H9 (cell line): Measurements from ENCODE around the gene LRFN2. TPM values are rescaled to one million over a fixed set of nuclear protein-coding genes. Genes with fewer than 3 reads are reported as not detected.

Experiments used
- DNase-seq: peaks from one replicate; pipeline ENCODE4 v3.0.0-alpha.2; 2017
- H2AFZ ChIP-seq: one replicate; pipeline ENCODE4 v1.6.1; 2013; ENCODE audit warnings: mild to moderate bottlenecking, low read length, control low read depth, moderate library complexity
- H2AK5ac ChIP-seq: 2 replicates; pipeline ENCODE4 v1.6.1; 2013; ENCODE audit warnings: low read length, control low read depth, mixed read lengths; ENCODE audit not compliant: insufficient read length
- H2BK120ac ChIP-seq: one replicate; pipeline ENCODE4 v1.6.1; 2013; ENCODE audit warnings: low read depth, mild to moderate bottlenecking, low read length, control low read depth, inconsistent platforms; ENCODE audit not compliant: poor library complexity, severe bottlenecking
- H2BK12ac ChIP-seq: 2 replicates; pipeline ENCODE4 v1.6.1; 2013; ENCODE audit warnings: low read length, control low read depth, mixed read lengths, low read depth; ENCODE audit not compliant: insufficient read length
- H2BK15ac ChIP-seq: 2 replicates; pipeline ENCODE4 v1.6.1; 2013; ENCODE audit warnings: low read depth, low read length, control low read depth
- H2BK20ac ChIP-seq: one replicate; pipeline ENCODE4 v1.6.1; 2013; ENCODE audit warnings: low read depth, mild to moderate bottlenecking, low read length, control low read depth, inconsistent platforms; ENCODE audit not compliant: poor library complexity, severe bottlenecking
- H2BK5ac ChIP-seq: 2 replicates; pipeline ENCODE4 v1.6.1; 2013; ENCODE audit warnings: low read length, control low read depth, mixed read lengths; ENCODE audit not compliant: insufficient read length
- H3K14ac ChIP-seq: 2 replicates; pipeline ENCODE4 v1.6.1; 2013; ENCODE audit warnings: low read length, control low read depth; ENCODE audit not compliant: insufficient read depth
- H3K18ac ChIP-seq: 2 replicates; pipeline ENCODE4 v1.6.1; 2013; ENCODE audit warnings: low read depth, mild to moderate bottlenecking, mixed read lengths, low read length, control low read depth; ENCODE audit not compliant: insufficient read length
- H3K23ac ChIP-seq: 2 replicates; pipeline ENCODE4 v1.6.1; 2013; ENCODE audit warnings: low read length, control low read depth, mixed read lengths, low read depth; ENCODE audit not compliant: insufficient read length
- H3K23me2 ChIP-seq: 2 replicates; pipeline ENCODE4 v1.6.1; 2013; ENCODE audit warnings: low read depth, mild to moderate bottlenecking, mixed read lengths, low read length, control low read depth; ENCODE audit not compliant: insufficient read length, poor library complexity, severe bottlenecking
- H3K27ac ChIP-seq: 2 replicates; pipeline ENCODE4 v1.5.1; 2013; ENCODE audit warnings: low read length, control low read depth, mixed read lengths, low read depth; ENCODE audit not compliant: insufficient read length
- H3K27me3 ChIP-seq: 2 replicates; pipeline ENCODE4 v1.6.1; 2013; ENCODE audit warnings: low read length, control low read depth, inconsistent platforms; ENCODE audit not compliant: insufficient read depth
- H3K4ac ChIP-seq: 2 replicates; pipeline ENCODE4 v1.6.1; 2013; ENCODE audit warnings: low read depth, mild to moderate bottlenecking, control low read depth, inconsistent platforms, low read length, moderate library complexity
- H3K4me1 ChIP-seq: 2 replicates; pipeline ENCODE4 v1.6.1; 2013; ENCODE audit warnings: low read length, control low read depth, inconsistent platforms; ENCODE audit not compliant: insufficient read depth
- H3K4me2 ChIP-seq: 2 replicates; pipeline ENCODE4 v1.6.1; 2013; ENCODE audit warnings: low read length, control low read depth, mixed read lengths; ENCODE audit not compliant: insufficient read length, insufficient read depth
- H3K56ac ChIP-seq: 2 replicates; pipeline ENCODE4 v1.6.1; 2013; ENCODE audit warnings: low read depth, mild to moderate bottlenecking, mixed read lengths, low read length, control low read depth; ENCODE audit not compliant: insufficient read length
- H3K79me1 ChIP-seq: 2 replicates; pipeline ENCODE4 v1.6.1; 2013; ENCODE audit warnings: low read depth, mild to moderate bottlenecking, moderate library complexity, low read length, control low read depth, inconsistent platforms; ENCODE audit not compliant: insufficient read depth, poor library complexity, severe bottlenecking
- H3K79me2 ChIP-seq: 2 replicates; pipeline ENCODE4 v1.6.1; 2013; ENCODE audit warnings: low read length, control low read depth, inconsistent platforms; ENCODE audit not compliant: insufficient read depth
- H3K9ac ChIP-seq: 2 replicates; pipeline ENCODE4 v1.6.1; 2013; ENCODE audit warnings: low read length, control low read depth, mixed read lengths; ENCODE audit not compliant: insufficient read length; ENCODE audit errors: extremely low read depth
- H3K9me3 ChIP-seq: one replicate; pipeline ENCODE4 v1.6.1; 2013; ENCODE audit warnings: low read depth, low read length, inconsistent platforms; ENCODE audit not compliant: control insufficient read depth
- H3T11ph ChIP-seq: one replicate; pipeline ENCODE4 v1.6.1; 2013; ENCODE audit warnings: mild to moderate bottlenecking, low read length, control low read depth, inconsistent platforms
- H4K20me1 ChIP-seq: one replicate; pipeline ENCODE4 v1.6.1; 2013; ENCODE audit not compliant: control insufficient read depth, insufficient read length, insufficient read depth
- H4K5ac ChIP-seq: 2 replicates; pipeline ENCODE4 v1.6.1; 2013; ENCODE audit warnings: low read depth, mild to moderate bottlenecking, mixed read lengths, low read length, control low read depth; ENCODE audit not compliant: insufficient read length
- H4K8ac ChIP-seq: replicated peaks from 2 replicates; pipeline ENCODE4 v1.6.1; 2013; ENCODE audit warnings: low read length, control low read depth, mixed read lengths, low read depth; ENCODE audit not compliant: insufficient read length
- H4K91ac ChIP-seq: 2 replicates; pipeline ENCODE4 v1.6.1; 2013; ENCODE audit warnings: low read depth, mild to moderate bottlenecking, moderate library complexity, mixed read lengths, low read length, control low read depth; ENCODE audit not compliant: insufficient read length
- H3K27ac Mint-ChIP-seq, 3 experiments: 2 replicates in 2 of 3; 3 replicates in 1 of 3; pipeline ENCODE4 v1.8.0; 2020 to 2021; ENCODE audit warnings: mixed read lengths in 3 of 3, mild to moderate bottlenecking in 1 of 3, moderate library complexity in 1 of 3
- H3K27me3 Mint-ChIP-seq: 2 replicates; pipeline ENCODE4 v1.8.0; 2021; ENCODE audit warnings: low read depth, mild to moderate bottlenecking, moderate library complexity, mixed read lengths
- H3K36me3 Mint-ChIP-seq, 3 experiments: 2 replicates in 2 of 3; 3 replicates in 1 of 3; pipeline ENCODE4 v1.8.0; 2020 to 2021; ENCODE audit warnings: low read depth in 3 of 3, mixed read lengths in 3 of 3; ENCODE audit not compliant: insufficient read depth in 1 of 3
- H3K4me1 Mint-ChIP-seq, 2 experiments: 2 replicates each; pipeline ENCODE4 v1.8.0; 2020; ENCODE audit warnings: mixed read lengths in 2 of 2
- H3K4me3 Mint-ChIP-seq, 2 experiments: 2 replicates in 1 of 2; 3 replicates in 1 of 2; pipeline ENCODE4 v1.8.0; 2020 to 2021; ENCODE audit warnings: mild to moderate bottlenecking in 2 of 2, mixed read lengths in 2 of 2, moderate library complexity in 1 of 2
- H3K9me3 Mint-ChIP-seq, 2 experiments: 2 replicates in 1 of 2; 3 replicates in 1 of 2; pipeline ENCODE4 v1.8.0; 2020; ENCODE audit warnings: mild to moderate bottlenecking in 2 of 2, mixed read lengths in 2 of 2, moderate library complexity in 1 of 2
- CTCF ChIP-seq: fragments of 200-600 bp; sonication (generic); conservative IDR thresholded peaks from 3 replicates; pipeline ENCODE4 v1.8.0; 2021; ENCODE audit warnings: antibody characterized with exemption, mild to moderate bottlenecking
- WGBS: extraction: QIAGEN DNeasy Blood & Tissue Kit; methylation state at CpG from one replicate; pipeline ENCODE4 v1.1.7; 2013; ENCODE audit warnings: missing lambda C conversion rate, low lambda C conversion rate, mixed read lengths; ENCODE audit not compliant: insufficient read length; ENCODE audit errors: extremely low coverage; 5-methylcytosine and 5-hydroxymethylcytosine counted together
- total RNA-seq: library from RNA; stranded (reverse); gene quantifications from 2 replicates; pipeline ENCODE4 v1.2.1, GENCODE V29; 2021

Gene LRFN2
- total RNA-seq, 1 experiment from 2014 or later = 0.11 TPM

- Histone ChIP-seq H2BK5ac (no peak overlapping the region), H2BK20ac (no peak overlapping the region), H4K20me1 (no peaks in the 10 kb centered on the region), H2BK15ac (no peak overlapping the region), H3K4me2 (no peak overlapping the region), H4K5ac (no peak overlapping the region), H3K23ac (no peak overlapping the region), H3K23me2 (no peaks in the 10 kb centered on the region), H3T11ph (no peak overlapping the region), H3K14ac (no peak overlapping the region), H3K27me3 (no peaks in the 10 kb centered on the region), H3K18ac (no peak overlapping the region), H3K79me2 (no peaks in the 10 kb centered on the region), H2AK5ac (no peak overlapping the region), H4K91ac (no peak overlapping the region), H3K4me1 (no peaks in the 10 kb centered on the region), H3K79me1 (no peaks in the 10 kb centered on the region), H2BK120ac (no peak overlapping the region), H2AFZ (no peak overlapping the region), H3K9ac (no peak overlapping the region), H3K4ac (no peak overlapping the region), H3K56ac (no peak overlapping the region), H3K9me3 (no peaks in the 10 kb centered on the region), H2BK12ac (no peak overlapping the region), H4K8ac (no peak overlapping the region), H3K27ac (no peak overlapping the region)
- H3K27me3 Mint-ChIP-seq = peaks cover 1% of the 10 kb centered on the region; the same call in 1 of the 2 replicates
- H3K9me3 Mint-ChIP-seq = no peaks in the 10 kb centered on the region
- WGBS = no CpG with 5 or more reads among the region's 7 CpGs
- no peak overlapping the region for H3K4me3 Mint-ChIP-seq
- no peaks in the 10 kb centered on the region for H3K36me3 Mint-ChIP-seq
- H3K27ac Mint-ChIP-seq = no peak overlapping the region
- TF ChIP-seq CTCF = no peak
- DNase-seq = no peak
- peaks cover 3 to 4% of the 10 kb centered on the region in 2 experiments for H3K4me1 Mint-ChIP-seq
Measured at GRCh38 chr6:40426346-40427066, 160.7 kb downstream of the LRFN2 start.
